ENCODE data around the gene RAB23.
A peak's percentile ranks its signal among the peaks of the same experiment; 100 is the strongest.
"Not testable (repeated sequence)": the region's sequence is repeated elsewhere in the genome, so short reads cannot be mapped to it uniquely, and the experiment has no call there.

The RAB23 gene

GRCh38 chr6:57252137-57252536 lies 30.0 kb upstream of the RAB23 start:
- Mint-ChIP-seq H3K36me3 (no peaks in the 10 kb centered on the region), H3K27ac (no peak overlapping the region), H3K9me3 (ENCODE audit: low read depth) (no peaks in the 10 kb centered on the region), H3K4me3 (no peak overlapping the region), H3K27me3 (no peaks in the 10 kb centered on the region), H3K4me1 (ENCODE audit: low read depth) (no peaks in the 10 kb centered on the region)

- H3K4me3 Mint-ChIP-seq = no peak overlapping the region
- no peaks in the 10 kb centered on the region for H3K27me3 Mint-ChIP-seq
- H3K27ac Mint-ChIP-seq = no peak overlapping the region
- no peaks in the 10 kb centered on the region for H3K36me3 Mint-ChIP-seq
- no peaks in the 10 kb centered on the region for H3K9me3 Mint-ChIP-seq (ENCODE audit: low read depth)
- H3K4me1 Mint-ChIP-seq (ENCODE audit: low read depth) = no peaks in the 10 kb centered on the region
Observed at GRCh38 chr6:57250348-57250747, 28.2 kb upstream of the RAB23 start.

GRCh38 chr6:57248311-57248895 lies 26.3 kb upstream of the RAB23 start:
- no peak overlapping the region for H3K27ac Mint-ChIP-seq
- H3K9me3 Mint-ChIP-seq (ENCODE audit: low read depth) = no peaks in the 10 kb centered on the region
- no peaks in the 10 kb centered on the region for H3K36me3 Mint-ChIP-seq

GRCh38 chr6:57247603-57248002 lies 25.5 kb upstream of the RAB23 start:
- Mint-ChIP-seq H3K4me1 (ENCODE audit: low read depth) (no peaks in the 10 kb centered on the region), H3K27ac (no peak overlapping the region), H3K27me3 (no peaks in the 10 kb centered on the region), H3K36me3 (no peaks in the 10 kb centered on the region), H3K4me3 (no peak overlapping the region), H3K9me3 (ENCODE audit: low read depth) (no peaks in the 10 kb centered on the region)

More at GRCh38 chr6:57248311-57248895, 26.3 kb upstream of the RAB23 start:
- Mint-ChIP-seq H3K4me3 (no peak overlapping the region), H3K4me1 (ENCODE audit: low read depth) (no peaks in the 10 kb centered on the region), H3K27me3 (no peaks in the 10 kb centered on the region)

GRCh38 chr6:57246307-57246706 lies 24.2 kb upstream of the RAB23 start:
- H3K4me3 Mint-ChIP-seq = no peak overlapping the region
- H3K9me3 Mint-ChIP-seq (ENCODE audit: low read depth) = no peaks in the 10 kb centered on the region
- H3K27ac Mint-ChIP-seq = no peak overlapping the region
- no peaks in the 10 kb centered on the region for H3K36me3 Mint-ChIP-seq
- H3K27me3 Mint-ChIP-seq = no peaks in the 10 kb centered on the region
- no peaks in the 10 kb centered on the region for H3K4me1 Mint-ChIP-seq (ENCODE audit: low read depth)

- Mint-ChIP-seq H3K27ac (no peak overlapping the region), H3K36me3 (peaks cover 2% of the 10 kb centered on the region), H3K9me3 (ENCODE audit: low read depth) (no peaks in the 10 kb centered on the region), H3K4me3 (no peak overlapping the region), H3K27me3 (peaks cover 5% of the 10 kb centered on the region), H3K4me1 (ENCODE audit: low read depth) (no peaks in the 10 kb centered on the region)
Observed at GRCh38 chr6:57243954-57244353, 21.8 kb upstream of the RAB23 start.

GRCh38 chr6:57243526-57243925 lies 21.4 kb upstream of the RAB23 start:
- H3K36me3 Mint-ChIP-seq; H3K9me3 Mint-ChIP-seq (ENCODE audit: low read depth); H3K27me3 Mint-ChIP-seq; H3K4me3 Mint-ChIP-seq; H3K4me1 Mint-ChIP-seq (ENCODE audit: low read depth); H3K27ac Mint-ChIP-seq: not testable (repeated sequence)

GRCh38 chr6:57242505-57242904 lies 20.4 kb upstream of the RAB23 start:
- H3K9me3 Mint-ChIP-seq (ENCODE audit: low read depth) = no peaks in the 10 kb centered on the region
- no peaks in the 10 kb centered on the region for H3K4me1 Mint-ChIP-seq (ENCODE audit: low read depth)
- no peak overlapping the region for H3K4me3 Mint-ChIP-seq
- peaks cover 2% of the 10 kb centered on the region for H3K36me3 Mint-ChIP-seq
- no peak overlapping the region for H3K27ac Mint-ChIP-seq
- peaks cover 7% of the 10 kb centered on the region for H3K27me3 Mint-ChIP-seq

GRCh38 chr6:57226221-57226620 lies 4.1 kb upstream of the RAB23 start:
- Mint-ChIP-seq H3K4me1 (ENCODE audit: low read depth) (peaks cover 5% of the 10 kb centered on the region), H3K9me3 (ENCODE audit: low read depth) (no peaks in the 10 kb centered on the region), H3K27ac (no peak overlapping the region), H3K27me3 (peaks cover 8% of the 10 kb centered on the region), H3K4me3 (no peak overlapping the region), H3K36me3 (no peaks in the 10 kb centered on the region)

GRCh38 chr6:57224769-57225515 lies 2.8 kb upstream of the RAB23 start:
- H3K9me3 Mint-ChIP-seq (ENCODE audit: low read depth) = no peaks in the 10 kb centered on the region
- no peaks in the 10 kb centered on the region for H3K36me3 Mint-ChIP-seq
- no peak overlapping the region for H3K27ac Mint-ChIP-seq
- peaks cover 9% of the 10 kb centered on the region for H3K4me1 Mint-ChIP-seq (ENCODE audit: low read depth)
- H3K4me3 Mint-ChIP-seq = no peak overlapping the region
- H3K27me3 Mint-ChIP-seq = peaks cover 12% of the 10 kb centered on the region

GRCh38 chr6:57222743-57223077 lies 603 bp upstream of the RAB23 start:
- peaks cover 20% of the 10 kb centered on the region for H3K27me3 Mint-ChIP-seq
- no peak overlapping the region for H3K27ac Mint-ChIP-seq
- peaks cover 9% of the 10 kb centered on the region for H3K4me1 Mint-ChIP-seq (ENCODE audit: low read depth)

GRCh38 chr6:57221191-57221935 lies 744 bp downstream of the RAB23 start:
- peak overlapping the region; percentile 92 for H3K4me3 Mint-ChIP-seq
- peaks cover 20% of the 10 kb centered on the region for H3K27me3 Mint-ChIP-seq
- H3K9me3 Mint-ChIP-seq (ENCODE audit: low read depth) = no peaks in the 10 kb centered on the region
- H3K4me1 Mint-ChIP-seq (ENCODE audit: low read depth) = peaks cover 9% of the 10 kb centered on the region
- no peaks in the 10 kb centered on the region for H3K36me3 Mint-ChIP-seq
- H3K27ac Mint-ChIP-seq = no peak overlapping the region

More at GRCh38 chr6:57222743-57223077, 603 bp upstream of the RAB23 start:
- peak overlapping the region; percentile 93 for H3K4me3 Mint-ChIP-seq
- H3K36me3 Mint-ChIP-seq = no peaks in the 10 kb centered on the region
- H3K9me3 Mint-ChIP-seq (ENCODE audit: low read depth) = no peaks in the 10 kb centered on the region

GRCh38 chr6:57220083-57220703 lies 1.9 kb downstream of the RAB23 start:
- Mint-ChIP-seq H3K27me3 (peaks cover 20% of the 10 kb centered on the region), H3K4me3 (peak overlapping the region; percentile 70), H3K36me3 (peaks cover 2% of the 10 kb centered on the region), H3K9me3 (ENCODE audit: low read depth) (no peaks in the 10 kb centered on the region), H3K27ac (no peak overlapping the region), H3K4me1 (ENCODE audit: low read depth) (peaks cover 10% of the 10 kb centered on the region)

GRCh38 chr6:57217270-57217669 lies 4.8 kb downstream of the RAB23 start:
- Mint-ChIP-seq H3K9me3 (ENCODE audit: low read depth) (no peaks in the 10 kb centered on the region), H3K4me1 (ENCODE audit: low read depth) (peaks cover 25% of the 10 kb centered on the region), H3K4me3 (no peak overlapping the region), H3K27ac (no peak overlapping the region), H3K36me3 (peaks cover 2% of the 10 kb centered on the region), H3K27me3 (peaks cover 12% of the 10 kb centered on the region)
